ENCODE measurements around the gene LINC01488. TPM values are rescaled to one million over a fixed set of nuclear protein-coding genes. Genes with fewer than 3 reads are reported as not detected.

LINC01488 gene
- total and polyA plus RNA-seq, 9 of the 15 experiments (the other 6 are each of a cell fraction or from before 2014, with no cell fraction given), result not detected

Other genes starting within 250 kb of the LINC01488 start
- gene MYEOV, start 187.5 kb upstream of the LINC01488 start, total RNA-seq (2014; rRNA removed), result 29.5 and 33.6 TPM in 2 replicates
- 29.7 and 32.2 TPM in 2 replicates for gene MYEOV, start 187.5 kb upstream of the LINC01488 start, total RNA-seq (2014; rRNA removed; fragmentation: Illumina TruSeq; extraction: Trizol)
- 26.1 and 28.1 TPM in 2 replicates for gene MYEOV, start 187.5 kb upstream of the LINC01488 start, total RNA-seq (2015; rRNA removed; fragmentation: Illumina TruSeq; extraction: Trizol)
- gene MYEOV, start 187.5 kb upstream of the LINC01488 start, total RNA-seq (2021), result 77.7 and 92.3 TPM in 2 replicates
- 133 TPM in 2 replicates for gene MYEOV, start 187.5 kb upstream of the LINC01488 start, polyA plus RNA-seq (2011; rRNA removed)
- 68.2 and 86.9 TPM in 2 replicates for gene MYEOV, start 187.5 kb upstream of the LINC01488 start, polyA plus RNA-seq (2014; fragmentation: Illumina TruSeq; extraction: Trizol)
- 10 to 100 TPM; 10.2 to 11.5 TPM for gene MYEOV, start 187.5 kb upstream of the LINC01488 start, polyA plus RNA-seq (2014; fragmentation: Nextera tagmentation; extraction: Ambion mirVana)
- gene MYEOV, start 187.5 kb upstream of the LINC01488 start, polyA plus RNA-seq (2014; rRNA removed), result 80.9 and 87.6 TPM in 2 replicates
- 7.7 and 11.4 TPM in 2 replicates for gene CCND1, start 159.5 kb downstream of the LINC01488 start, total RNA-seq (2014; rRNA removed)
- gene CCND1, start 159.5 kb downstream of the LINC01488 start, total RNA-seq (2014; rRNA removed; fragmentation: Illumina TruSeq; extraction: Trizol), result 3.1 TPM in 2 replicates
- gene CCND1, start 159.5 kb downstream of the LINC01488 start, total RNA-seq (2015; rRNA removed; fragmentation: Illumina TruSeq; extraction: Trizol), result 2.2 and 3.8 TPM in 2 replicates
- gene CCND1, start 159.5 kb downstream of the LINC01488 start, total RNA-seq (2021), result 18.9 and 23.3 TPM in 2 replicates
- gene CCND1, start 159.5 kb downstream of the LINC01488 start, polyA plus RNA-seq (2011; rRNA removed), result 16.7 and 19.7 TPM in 2 replicates
- 3.0 and 6.5 TPM in 2 replicates for gene CCND1, start 159.5 kb downstream of the LINC01488 start, polyA plus RNA-seq (2014; fragmentation: Illumina TruSeq; extraction: Trizol)
- gene CCND1, start 159.5 kb downstream of the LINC01488 start, polyA plus RNA-seq (2014; fragmentation: Nextera tagmentation; extraction: Ambion mirVana), result under 1 TPM; 0.04 to 0.13 TPM
- 6.4 and 7.5 TPM in 2 replicates for gene CCND1, start 159.5 kb downstream of the LINC01488 start, polyA plus RNA-seq (2014; rRNA removed)
- gene LTO1, start 193.7 kb downstream of the LINC01488 start, total RNA-seq (2014; rRNA removed), result 26.0 and 27.9 TPM in 2 replicates
- gene LTO1, start 193.7 kb downstream of the LINC01488 start, total RNA-seq (2014; rRNA removed; fragmentation: Illumina TruSeq; extraction: Trizol), result 14.3 and 16.3 TPM in 2 replicates
- 18.6 and 19.1 TPM in 2 replicates for gene LTO1, start 193.7 kb downstream of the LINC01488 start, total RNA-seq (2015; rRNA removed; fragmentation: Illumina TruSeq; extraction: Trizol)
- 18.7 and 21.4 TPM in 2 replicates for gene LTO1, start 193.7 kb downstream of the LINC01488 start, total RNA-seq (2021)
- gene LTO1, start 193.7 kb downstream of the LINC01488 start, polyA plus RNA-seq (2011; rRNA removed), result 15.9 and 19.9 TPM in 2 replicates
- 18.9 and 20.3 TPM in 2 replicates for gene LTO1, start 193.7 kb downstream of the LINC01488 start, polyA plus RNA-seq (2014; fragmentation: Illumina TruSeq; extraction: Trizol)
- 1 to 10 TPM; 2.6 to 3.7 TPM for gene LTO1, start 193.7 kb downstream of the LINC01488 start, polyA plus RNA-seq (2014; fragmentation: Nextera tagmentation; extraction: Ambion mirVana)
- 36.8 and 43.4 TPM in 2 replicates for gene LTO1, start 193.7 kb downstream of the LINC01488 start, polyA plus RNA-seq (2014; rRNA removed)
- gene FGF19, start 222.4 kb downstream of the LINC01488 start, total RNA-seq (2014; rRNA removed), result not detected in 2 replicates
- not detected in 2 replicates for gene FGF19, start 222.4 kb downstream of the LINC01488 start, total RNA-seq (2014; rRNA removed; fragmentation: Illumina TruSeq; extraction: Trizol)
- gene FGF19, start 222.4 kb downstream of the LINC01488 start, total RNA-seq (2015; rRNA removed; fragmentation: Illumina TruSeq; extraction: Trizol), result not detected in 2 replicates
- 0.07 and 0.11 TPM in 2 replicates for gene FGF19, start 222.4 kb downstream of the LINC01488 start, total RNA-seq (2021)
- not detected in 2 replicates for gene FGF19, start 222.4 kb downstream of the LINC01488 start, polyA plus RNA-seq (2011; rRNA removed)
- gene FGF19, start 222.4 kb downstream of the LINC01488 start, polyA plus RNA-seq (2014; fragmentation: Illumina TruSeq; extraction: Trizol), result not detected in 2 replicates
- gene FGF19, start 222.4 kb downstream of the LINC01488 start, polyA plus RNA-seq (2014; fragmentation: Nextera tagmentation; extraction: Ambion mirVana), result not detected
- gene FGF19, start 222.4 kb downstream of the LINC01488 start, polyA plus RNA-seq (2014; rRNA removed), result not detected in 2 replicates

All from K562 (cell line).